H9 (cell line): ENCODE measurements around the gene CD4. TPM values are rescaled to one million over a fixed set of nuclear protein-coding genes. Genes with fewer than 3 reads are reported as not detected.

Experiments used
- DNase-seq: peaks from one replicate; pipeline ENCODE4 v3.0.0-alpha.2; 2017
- H2AFZ ChIP-seq: one replicate; pipeline ENCODE4 v1.6.1; 2013; ENCODE audit warnings: mild to moderate bottlenecking, low read length, control low read depth, moderate library complexity
- H2AK5ac ChIP-seq: 2 replicates; pipeline ENCODE4 v1.6.1; 2013; ENCODE audit warnings: low read length, control low read depth, mixed read lengths; ENCODE audit not compliant: insufficient read length
- H2BK120ac ChIP-seq: one replicate; pipeline ENCODE4 v1.6.1; 2013; ENCODE audit warnings: low read depth, mild to moderate bottlenecking, low read length, control low read depth, inconsistent platforms; ENCODE audit not compliant: poor library complexity, severe bottlenecking
- H2BK12ac ChIP-seq: 2 replicates; pipeline ENCODE4 v1.6.1; 2013; ENCODE audit warnings: low read length, control low read depth, mixed read lengths, low read depth; ENCODE audit not compliant: insufficient read length
- H2BK15ac ChIP-seq: 2 replicates; pipeline ENCODE4 v1.6.1; 2013; ENCODE audit warnings: low read depth, low read length, control low read depth
- H2BK20ac ChIP-seq: one replicate; pipeline ENCODE4 v1.6.1; 2013; ENCODE audit warnings: low read depth, mild to moderate bottlenecking, low read length, control low read depth, inconsistent platforms; ENCODE audit not compliant: poor library complexity, severe bottlenecking
- H2BK5ac ChIP-seq: 2 replicates; pipeline ENCODE4 v1.6.1; 2013; ENCODE audit warnings: low read length, control low read depth, mixed read lengths; ENCODE audit not compliant: insufficient read length
- H3K14ac ChIP-seq: 2 replicates; pipeline ENCODE4 v1.6.1; 2013; ENCODE audit warnings: low read length, control low read depth; ENCODE audit not compliant: insufficient read depth
- H3K18ac ChIP-seq: 2 replicates; pipeline ENCODE4 v1.6.1; 2013; ENCODE audit warnings: low read depth, mild to moderate bottlenecking, mixed read lengths, low read length, control low read depth; ENCODE audit not compliant: insufficient read length
- H3K23ac ChIP-seq: 2 replicates; pipeline ENCODE4 v1.6.1; 2013; ENCODE audit warnings: low read length, control low read depth, mixed read lengths, low read depth; ENCODE audit not compliant: insufficient read length
- H3K23me2 ChIP-seq: 2 replicates; pipeline ENCODE4 v1.6.1; 2013; ENCODE audit warnings: low read depth, mild to moderate bottlenecking, mixed read lengths, low read length, control low read depth; ENCODE audit not compliant: insufficient read length, poor library complexity, severe bottlenecking
- H3K27ac ChIP-seq: 2 replicates; pipeline ENCODE4 v1.5.1; 2013; ENCODE audit warnings: low read length, control low read depth, mixed read lengths, low read depth; ENCODE audit not compliant: insufficient read length
- H3K27me3 ChIP-seq: 2 replicates; pipeline ENCODE4 v1.6.1; 2013; ENCODE audit warnings: low read length, control low read depth, inconsistent platforms; ENCODE audit not compliant: insufficient read depth
- H3K4ac ChIP-seq: 2 replicates; pipeline ENCODE4 v1.6.1; 2013; ENCODE audit warnings: low read depth, mild to moderate bottlenecking, control low read depth, inconsistent platforms, low read length, moderate library complexity
- H3K4me1 ChIP-seq: 2 replicates; pipeline ENCODE4 v1.6.1; 2013; ENCODE audit warnings: low read length, control low read depth, inconsistent platforms; ENCODE audit not compliant: insufficient read depth
- H3K4me2 ChIP-seq: 2 replicates; pipeline ENCODE4 v1.6.1; 2013; ENCODE audit warnings: low read length, control low read depth, mixed read lengths; ENCODE audit not compliant: insufficient read length, insufficient read depth
- H3K56ac ChIP-seq: 2 replicates; pipeline ENCODE4 v1.6.1; 2013; ENCODE audit warnings: low read depth, mild to moderate bottlenecking, mixed read lengths, low read length, control low read depth; ENCODE audit not compliant: insufficient read length
- H3K79me1 ChIP-seq: 2 replicates; pipeline ENCODE4 v1.6.1; 2013; ENCODE audit warnings: low read depth, mild to moderate bottlenecking, moderate library complexity, low read length, control low read depth, inconsistent platforms; ENCODE audit not compliant: insufficient read depth, poor library complexity, severe bottlenecking
- H3K79me2 ChIP-seq: 2 replicates; pipeline ENCODE4 v1.6.1; 2013; ENCODE audit warnings: low read length, control low read depth, inconsistent platforms; ENCODE audit not compliant: insufficient read depth
- H3K9ac ChIP-seq: 2 replicates; pipeline ENCODE4 v1.6.1; 2013; ENCODE audit warnings: low read length, control low read depth, mixed read lengths; ENCODE audit not compliant: insufficient read length; ENCODE audit errors: extremely low read depth
- H3K9me3 ChIP-seq: one replicate; pipeline ENCODE4 v1.6.1; 2013; ENCODE audit warnings: low read depth, low read length, inconsistent platforms; ENCODE audit not compliant: control insufficient read depth
- H3T11ph ChIP-seq: one replicate; pipeline ENCODE4 v1.6.1; 2013; ENCODE audit warnings: mild to moderate bottlenecking, low read length, control low read depth, inconsistent platforms
- H4K20me1 ChIP-seq: one replicate; pipeline ENCODE4 v1.6.1; 2013; ENCODE audit not compliant: control insufficient read depth, insufficient read length, insufficient read depth
- H4K5ac ChIP-seq: 2 replicates; pipeline ENCODE4 v1.6.1; 2013; ENCODE audit warnings: low read depth, mild to moderate bottlenecking, mixed read lengths, low read length, control low read depth; ENCODE audit not compliant: insufficient read length
- H4K8ac ChIP-seq: replicated peaks from 2 replicates; pipeline ENCODE4 v1.6.1; 2013; ENCODE audit warnings: low read length, control low read depth, mixed read lengths, low read depth; ENCODE audit not compliant: insufficient read length
- H4K91ac ChIP-seq: 2 replicates; pipeline ENCODE4 v1.6.1; 2013; ENCODE audit warnings: low read depth, mild to moderate bottlenecking, moderate library complexity, mixed read lengths, low read length, control low read depth; ENCODE audit not compliant: insufficient read length
- H3K27ac Mint-ChIP-seq, 3 experiments: 2 replicates in 2 of 3; 3 replicates in 1 of 3; pipeline ENCODE4 v1.8.0; 2020 to 2021; ENCODE audit warnings: mixed read lengths in 3 of 3, mild to moderate bottlenecking in 1 of 3, moderate library complexity in 1 of 3
- H3K27me3 Mint-ChIP-seq: 2 replicates; pipeline ENCODE4 v1.8.0; 2021; ENCODE audit warnings: low read depth, mild to moderate bottlenecking, moderate library complexity, mixed read lengths
- H3K36me3 Mint-ChIP-seq, 3 experiments: 2 replicates in 2 of 3; 3 replicates in 1 of 3; pipeline ENCODE4 v1.8.0; 2020 to 2021; ENCODE audit warnings: low read depth in 3 of 3, mixed read lengths in 3 of 3; ENCODE audit not compliant: insufficient read depth in 1 of 3
- H3K4me1 Mint-ChIP-seq, 2 experiments: 2 replicates each; pipeline ENCODE4 v1.8.0; 2020; ENCODE audit warnings: mixed read lengths in 2 of 2
- H3K4me3 Mint-ChIP-seq, 2 experiments: 2 replicates in 1 of 2; 3 replicates in 1 of 2; pipeline ENCODE4 v1.8.0; 2020 to 2021; ENCODE audit warnings: mild to moderate bottlenecking in 2 of 2, mixed read lengths in 2 of 2, moderate library complexity in 1 of 2
- H3K9me3 Mint-ChIP-seq, 2 experiments: 2 replicates in 1 of 2; 3 replicates in 1 of 2; pipeline ENCODE4 v1.8.0; 2020; ENCODE audit warnings: mild to moderate bottlenecking in 2 of 2, mixed read lengths in 2 of 2, moderate library complexity in 1 of 2
- whole genome bisulfite sequencing: extraction: QIAGEN DNeasy Blood & Tissue Kit; methylation state at CpG from one replicate; pipeline ENCODE4 v1.1.7; 2013; ENCODE audit warnings: missing lambda C conversion rate, low lambda C conversion rate, mixed read lengths; ENCODE audit not compliant: insufficient read length; ENCODE audit errors: extremely low coverage; 5-methylcytosine and 5-hydroxymethylcytosine counted together
- total RNA-seq: library from RNA; stranded (reverse); gene quantifications from 2 replicates; pipeline ENCODE4 v1.2.1, GENCODE V29; 2021
- TF ChIP-seq, protein P1 (sequence below): fragments of 200-600 bp; sonication (generic); conservative IDR thresholded peaks from 3 replicates; pipeline ENCODE4 v1.8.0; 2021; ENCODE audit warnings: antibody characterized with exemption, mild to moderate bottlenecking

Gene CD4
- total RNA-seq, 1 experiment from 2014 or later = 1.1 TPM

DNA sequence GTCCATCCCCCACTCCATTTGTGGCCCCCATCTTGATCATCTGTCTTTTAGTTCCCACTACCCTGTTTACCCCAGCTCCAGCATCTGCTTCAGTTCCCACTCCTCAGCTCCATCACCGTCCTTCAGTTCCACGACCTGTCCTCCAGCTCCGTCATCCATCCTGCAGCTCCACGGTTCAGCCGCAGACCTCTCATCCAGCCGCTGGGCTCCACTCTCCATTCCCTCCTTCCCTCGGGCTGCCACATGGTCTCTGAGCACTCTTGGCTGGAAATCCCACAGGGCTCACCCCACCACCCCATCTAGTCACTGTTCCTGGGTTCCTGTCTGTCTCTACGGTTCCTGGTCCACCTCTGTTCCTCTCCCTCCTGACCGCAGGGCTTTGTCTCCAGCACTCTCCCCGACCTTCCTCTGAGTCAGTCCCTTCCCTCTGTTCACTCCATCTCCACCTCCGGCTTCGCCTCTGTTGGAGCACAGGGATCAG, 35.6 kb downstream of the CD4 start:
- peaks cover 47% of the 10 kb centered on the region for H3K27me3 Mint-ChIP-seq
- Histone ChIP-seq H2AFZ (no peak overlapping the region), H3K56ac (no peak overlapping the region)

More for the DNA sequence above, 35.6 kb downstream of the CD4 start:
- Histone ChIP-seq H3K79me2 (peaks cover 1% of the 10 kb centered on the region; the same call in 1 of the 2 replicates), H2BK15ac (no peak overlapping the region), H3K27ac (no peak overlapping the region), H3K9me3 (no peaks in the 10 kb centered on the region), H3K23ac (no peak overlapping the region), H3T11ph (no peak overlapping the region), H2BK120ac (no peak overlapping the region), H4K5ac (no peak overlapping the region), H3K9ac (no peak overlapping the region), H2BK5ac (no peak overlapping the region), H3K4ac (no peak overlapping the region), H2BK20ac (no peak overlapping the region), H4K20me1 (peaks cover 6% of the 10 kb centered on the region), H3K4me2 (peak overlapping the region; percentile 81), H3K14ac (no peak overlapping the region), H3K27me3 (peaks cover under 1% of the 10 kb centered on the region; the same call in 1 of the 2 replicates), H3K4me1 (peaks cover 3% of the 10 kb centered on the region; the same call in 1 of the 2 replicates), H3K18ac (no peak overlapping the region), H3K79me1 (no peaks in the 10 kb centered on the region), H4K8ac (no peak overlapping the region), H2BK12ac (no peak overlapping the region), H2AK5ac (no peak overlapping the region), H3K23me2 (peaks cover 22% of the 10 kb centered on the region), H4K91ac (no peak overlapping the region)
- WGBS = no CpG with 5 or more reads among the region's 12 CpGs
- Mint-ChIP-seq H3K9me3 (no peaks in the 10 kb centered on the region), H3K36me3 (peaks cover 10 to 15% (median 12%) of the 10 kb centered on the region in 3 experiments; a peak in 6 of 7 replicates), H3K4me1 (peaks cover 54 to 66% of the 10 kb centered on the region in 2 experiments), H3K4me3 (peak overlapping the region; percentile 54 to 62; a peak in 4 of 5 replicates), H3K27ac (peak overlapping the region in 1 of 3 experiments; percentile 28; a peak in 1 of 7 replicates)
- DNase-seq = peak; percentile 61
- TF ChIP-seq, protein P1, sequence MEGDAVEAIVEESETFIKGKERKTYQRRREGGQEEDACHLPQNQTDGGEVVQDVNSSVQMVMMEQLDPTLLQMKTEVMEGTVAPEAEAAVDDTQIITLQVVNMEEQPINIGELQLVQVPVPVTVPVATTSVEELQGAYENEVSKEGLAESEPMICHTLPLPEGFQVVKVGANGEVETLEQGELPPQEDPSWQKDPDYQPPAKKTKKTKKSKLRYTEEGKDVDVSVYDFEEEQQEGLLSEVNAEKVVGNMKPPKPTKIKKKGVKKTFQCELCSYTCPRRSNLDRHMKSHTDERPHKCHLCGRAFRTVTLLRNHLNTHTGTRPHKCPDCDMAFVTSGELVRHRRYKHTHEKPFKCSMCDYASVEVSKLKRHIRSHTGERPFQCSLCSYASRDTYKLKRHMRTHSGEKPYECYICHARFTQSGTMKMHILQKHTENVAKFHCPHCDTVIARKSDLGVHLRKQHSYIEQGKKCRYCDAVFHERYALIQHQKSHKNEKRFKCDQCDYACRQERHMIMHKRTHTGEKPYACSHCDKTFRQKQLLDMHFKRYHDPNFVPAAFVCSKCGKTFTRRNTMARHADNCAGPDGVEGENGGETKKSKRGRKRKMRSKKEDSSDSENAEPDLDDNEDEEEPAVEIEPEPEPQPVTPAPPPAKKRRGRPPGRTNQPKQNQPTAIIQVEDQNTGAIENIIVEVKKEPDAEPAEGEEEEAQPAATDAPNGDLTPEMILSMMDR = no peak
